ENCODE data around the gene C9orf153.

GRCh38 chr9:86279839-86280238, 20.4 kb upstream of the C9orf153 start:
- TF ChIP-seq POLR2A (IDR thresholded peaks at IDR 0.05; ENCODE audit: low read depth) (no peak), CTCF (IDR thresholded peaks at IDR 0.05) (no peak), POLR2AphosphoS5 (IDR thresholded peaks at IDR 0.05) (no peak)
